Stimulated activated CD8-positive, alpha-beta memory T cell treated with anti-CD3 and anti-CD28 coated beads, Interleukin-12 subunit alpha, Interleukin-12 subunit beta, amount 100 ng/mL, for 24 hours (primary cell): ENCODE results near the gene HSPA1B.
"Not testable (repeated sequence)": the region's sequence is repeated elsewhere in the genome, so short reads cannot be mapped to it uniquely, and the experiment has no call there.

Experiments used
- DNase-seq: peaks from one replicate; pipeline ENCODE4 v3.0.0-alpha.2; 2020; ENCODE audit errors: extremely low read depth

The HSPA1B gene

DNA sequence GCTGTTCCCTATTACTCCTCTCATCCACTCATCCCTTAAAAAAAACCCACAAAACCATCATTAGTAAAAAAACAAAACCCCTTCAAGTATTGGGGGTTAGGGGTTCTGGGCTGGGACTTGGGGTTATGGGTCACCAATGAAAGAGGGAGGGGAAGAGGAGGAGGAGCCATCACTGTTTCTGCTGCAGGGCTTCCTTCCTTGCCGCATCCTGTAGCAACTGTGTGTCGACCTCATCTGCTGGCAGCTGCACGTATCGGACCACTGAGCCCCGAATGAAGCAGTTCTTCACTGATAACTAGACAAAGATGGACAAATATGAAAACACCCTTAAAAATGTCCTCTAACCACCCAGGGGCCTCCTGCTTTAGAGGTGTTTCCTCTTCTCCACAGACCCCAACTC, 29.9 kb upstream of the HSPA1B start:
- DNase-seq: no peak

- DNase-seq: no peak
Measured at GRCh38 chr6:31799781-31800180, 27.8 kb upstream of the HSPA1B start.

DNA sequence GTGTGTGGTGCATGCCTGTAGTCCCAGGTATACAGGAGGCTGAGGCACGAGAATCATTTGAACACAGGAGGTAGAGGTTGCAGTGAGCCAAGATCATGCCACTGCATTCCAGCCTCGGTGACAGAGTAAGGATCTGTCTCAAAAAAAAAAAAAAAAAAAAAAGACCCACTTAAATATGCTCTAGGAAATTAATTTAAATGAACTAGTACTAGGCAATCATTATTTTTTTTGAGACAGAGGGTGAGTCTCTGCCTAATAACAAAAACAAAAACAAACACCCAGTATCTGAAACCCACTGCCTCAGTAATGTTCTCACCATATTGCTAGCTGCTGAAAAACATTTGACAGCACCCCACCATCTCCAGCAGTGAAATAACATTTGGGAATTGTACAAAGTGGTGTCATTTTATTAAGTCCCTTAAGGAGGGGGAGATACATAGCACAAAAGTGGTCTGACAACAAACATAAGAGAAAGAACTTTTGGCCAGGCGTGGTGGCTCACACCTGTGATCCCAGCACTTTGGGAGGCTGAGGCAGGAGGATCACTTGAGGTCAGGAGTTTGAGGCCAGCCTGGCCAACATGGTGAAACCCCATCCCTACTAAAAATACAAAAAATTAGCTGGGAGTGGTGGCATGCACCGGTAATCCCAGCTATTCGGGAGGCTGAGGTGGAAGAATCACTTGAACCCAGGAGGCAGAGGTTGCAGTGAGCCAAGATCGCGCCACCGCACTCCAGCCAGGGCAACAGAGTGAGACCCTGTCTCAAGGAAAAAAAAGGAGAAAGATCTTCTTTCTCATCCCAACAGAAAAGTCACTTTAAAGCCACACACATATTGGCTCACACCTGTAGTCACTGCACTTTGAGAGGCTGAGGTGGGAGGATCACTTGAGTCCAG, 26.3 kb upstream of the HSPA1B start:
- DNase-seq: not testable (repeated sequence)

GRCh38 chr6:31805939-31806469, 21.5 kb upstream of the HSPA1B start:
- no peak for DNase-seq

- DNase-seq: peak; percentile 98
Measured at GRCh38 chr6:31806470-31807272, 20.9 kb upstream of the HSPA1B start, which contains the start of gene LSM2. Gene LSM2 (minus strand): TSS chr6:31806966. CDS start chr6:31806757, 209 bp downstream.

- not testable (repeated sequence) for DNase-seq
Measured at GRCh38 chr6:31808599-31808998, 18.9 kb upstream of the HSPA1B start.

DNA sequence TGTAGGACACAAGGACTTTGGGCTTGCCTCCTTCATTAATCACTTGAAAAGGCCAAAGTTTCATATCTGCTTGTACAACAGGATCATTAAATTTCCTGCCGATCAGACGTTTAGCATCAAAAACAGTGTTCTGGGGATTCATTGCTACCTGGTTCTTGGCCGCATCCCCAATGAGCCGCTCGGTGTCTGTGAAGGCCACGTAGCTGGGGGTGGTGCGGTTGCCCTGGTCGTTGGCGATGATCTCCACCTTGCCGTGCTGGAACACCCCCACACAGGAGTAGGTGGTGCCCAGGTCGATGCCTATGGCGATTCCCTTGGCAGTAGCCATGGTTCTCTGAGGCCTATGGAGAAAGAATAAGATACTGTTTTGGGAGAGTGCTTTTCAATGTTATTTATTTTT, 15.9 kb upstream of the HSPA1B start:
- DNase-seq: no peak

- DNase-seq: no peak
Measured at GRCh38 chr6:31813465-31813849, 14.1 kb upstream of the HSPA1B start.

DNA sequence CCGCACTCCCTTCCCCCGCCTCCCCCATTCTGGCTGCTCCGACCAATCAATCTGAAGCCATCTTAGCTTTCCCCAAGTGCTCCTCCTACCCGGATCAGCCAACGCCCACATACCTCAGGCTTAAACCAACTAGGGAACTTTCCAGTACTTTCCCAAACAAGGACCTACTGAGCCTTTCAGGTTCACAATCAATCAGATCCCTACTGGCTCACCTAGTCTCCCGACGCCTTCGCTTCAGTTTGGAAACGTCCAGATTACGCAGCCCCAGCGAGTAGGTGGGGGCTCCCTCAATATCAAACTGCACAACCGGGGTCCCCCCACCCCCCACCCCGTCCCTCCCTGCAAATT, 12.9 kb upstream of the HSPA1B start:
- no peak for DNase-seq

DNA sequence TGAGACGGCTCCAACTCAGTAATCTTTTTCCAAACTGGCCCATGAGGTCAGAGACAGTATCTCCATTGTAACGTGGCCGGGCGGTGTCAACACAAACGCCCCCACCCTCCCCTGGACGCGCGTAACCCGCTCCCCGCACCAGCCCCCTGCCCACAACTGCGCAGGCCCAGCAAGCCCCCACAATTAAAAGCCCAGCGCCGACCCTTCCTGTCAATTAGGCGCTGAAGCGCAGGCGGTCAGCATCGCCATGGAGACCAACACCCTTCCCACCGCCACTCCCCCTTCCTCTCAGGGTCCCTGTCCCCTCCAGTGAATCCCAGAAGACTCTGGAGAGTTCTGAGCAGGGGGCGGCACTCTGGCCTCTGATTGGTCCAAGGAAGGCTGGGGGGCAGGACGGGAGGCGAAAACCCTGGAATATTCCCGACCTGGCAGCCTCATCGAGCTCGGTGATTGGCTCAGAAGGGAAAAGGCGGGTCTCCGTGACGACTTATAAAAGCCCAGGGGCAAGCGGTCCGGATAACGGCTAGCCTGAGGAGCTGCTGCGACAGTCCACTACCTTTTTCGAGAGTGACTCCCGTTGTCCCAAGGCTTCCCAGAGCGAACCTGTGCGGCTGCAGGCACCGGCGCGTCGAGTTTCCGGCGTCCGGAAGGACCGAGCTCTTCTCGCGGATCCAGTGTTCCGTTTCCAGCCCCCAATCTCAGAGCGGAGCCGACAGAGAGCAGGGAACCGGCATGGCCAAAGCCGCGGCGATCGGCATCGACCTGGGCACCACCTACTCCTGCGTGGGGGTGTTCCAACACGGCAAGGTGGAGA, 12.3 kb upstream of the HSPA1B start, which contains the start of the genes HSPA1A and HSPA1L:
TSS of gene HSPA1A (plus strand) at position 519 of the 814 bp plus-strand sequence. CDS start at position 733, 214 bp downstream.
TSS of gene HSPA1L (minus strand) at position 259 of the 814 bp plus-strand sequence. CDS start 3,311 bp downstream, outside the sequence.
- no peak for DNase-seq

DNA sequence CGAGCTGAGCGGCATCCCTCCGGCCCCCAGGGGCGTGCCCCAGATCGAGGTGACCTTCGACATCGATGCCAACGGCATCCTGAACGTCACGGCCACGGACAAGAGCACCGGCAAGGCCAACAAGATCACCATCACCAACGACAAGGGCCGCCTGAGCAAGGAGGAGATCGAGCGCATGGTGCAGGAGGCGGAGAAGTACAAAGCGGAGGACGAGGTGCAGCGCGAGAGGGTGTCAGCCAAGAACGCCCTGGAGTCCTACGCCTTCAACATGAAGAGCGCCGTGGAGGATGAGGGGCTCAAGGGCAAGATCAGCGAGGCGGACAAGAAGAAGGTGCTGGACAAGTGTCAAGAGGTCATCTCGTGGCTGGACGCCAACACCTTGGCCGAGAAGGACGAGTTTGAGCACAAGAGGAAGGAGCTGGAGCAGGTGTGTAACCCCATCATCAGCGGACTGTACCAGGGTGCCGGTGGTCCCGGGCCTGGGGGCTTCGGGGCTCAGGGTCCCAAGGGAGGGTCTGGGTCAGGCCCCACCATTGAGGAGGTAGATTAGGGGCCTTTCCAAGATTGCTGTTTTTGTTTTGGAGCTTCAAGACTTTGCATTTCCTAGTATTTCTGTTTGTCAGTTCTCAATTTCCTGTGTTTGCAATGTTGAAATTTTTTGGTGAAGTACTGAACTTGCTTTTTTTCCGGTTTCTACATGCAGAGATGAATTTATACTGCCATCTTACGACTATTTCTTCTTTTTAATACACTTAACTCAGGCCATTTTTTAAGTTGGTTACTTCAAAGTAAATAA, 10.2 kb upstream of the HSPA1B start:
- not testable (repeated sequence) for DNase-seq

DNA sequence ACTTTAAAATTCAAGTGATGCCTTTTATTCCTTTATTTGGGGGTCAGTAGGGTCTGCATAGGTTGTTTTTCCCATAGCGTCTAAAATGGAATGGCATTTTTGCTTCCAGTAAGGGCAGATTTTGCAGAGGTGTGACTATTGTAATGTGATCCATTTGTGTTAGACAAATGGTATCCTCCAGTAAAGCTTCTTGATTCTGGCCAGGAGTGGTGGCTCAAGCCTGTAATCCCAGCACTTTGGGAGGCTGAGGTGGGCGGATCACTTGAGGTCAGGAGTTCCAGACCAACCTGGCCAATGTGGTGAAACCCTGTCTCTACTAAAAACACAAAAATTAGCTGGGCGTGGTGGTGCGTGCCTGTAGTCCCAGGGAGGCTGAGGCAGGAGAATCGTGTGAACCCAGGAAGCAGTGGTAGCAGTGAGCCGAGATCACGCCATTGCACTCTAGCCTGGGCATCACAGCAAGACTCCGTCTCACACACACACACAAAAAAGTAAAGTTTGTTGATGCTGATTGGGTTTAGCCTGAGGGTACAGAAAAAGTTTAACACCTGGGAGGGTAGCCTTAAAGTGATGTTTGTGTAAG, 9.5 kb upstream of the HSPA1B start:
- DNase-seq: not testable (repeated sequence)

GRCh38 chr6:31819871-31820299, 7.7 kb upstream of the HSPA1B start:
- no peak for DNase-seq

DNA sequence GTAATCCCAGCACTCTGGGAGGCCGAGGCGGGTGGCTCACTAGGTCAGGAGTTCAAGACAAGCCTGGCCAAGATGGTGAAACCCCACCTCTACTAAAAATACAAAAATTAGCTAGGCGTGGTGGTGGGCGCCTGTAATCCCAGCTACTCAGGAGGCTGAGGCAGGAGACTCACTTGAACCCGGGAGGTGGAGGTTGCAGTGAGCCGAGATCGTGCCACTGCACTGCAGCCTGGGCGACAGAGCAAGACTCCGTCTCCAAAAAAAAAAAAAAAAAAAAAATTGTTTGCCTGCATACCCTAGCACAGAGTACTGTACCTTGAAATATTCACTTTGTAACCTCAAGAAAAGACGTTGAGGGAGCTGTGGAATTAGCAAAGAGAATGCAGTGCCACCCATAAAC, 7.1 kb upstream of the HSPA1B start:
- DNase-seq: not testable (repeated sequence)

GRCh38 chr6:31821301-31822035, 6.1 kb upstream of the HSPA1B start:
- no peak for DNase-seq

GRCh38 chr6:31822036-31822821, 5.3 kb upstream of the HSPA1B start:
- DNase-seq: no peak

DNA sequence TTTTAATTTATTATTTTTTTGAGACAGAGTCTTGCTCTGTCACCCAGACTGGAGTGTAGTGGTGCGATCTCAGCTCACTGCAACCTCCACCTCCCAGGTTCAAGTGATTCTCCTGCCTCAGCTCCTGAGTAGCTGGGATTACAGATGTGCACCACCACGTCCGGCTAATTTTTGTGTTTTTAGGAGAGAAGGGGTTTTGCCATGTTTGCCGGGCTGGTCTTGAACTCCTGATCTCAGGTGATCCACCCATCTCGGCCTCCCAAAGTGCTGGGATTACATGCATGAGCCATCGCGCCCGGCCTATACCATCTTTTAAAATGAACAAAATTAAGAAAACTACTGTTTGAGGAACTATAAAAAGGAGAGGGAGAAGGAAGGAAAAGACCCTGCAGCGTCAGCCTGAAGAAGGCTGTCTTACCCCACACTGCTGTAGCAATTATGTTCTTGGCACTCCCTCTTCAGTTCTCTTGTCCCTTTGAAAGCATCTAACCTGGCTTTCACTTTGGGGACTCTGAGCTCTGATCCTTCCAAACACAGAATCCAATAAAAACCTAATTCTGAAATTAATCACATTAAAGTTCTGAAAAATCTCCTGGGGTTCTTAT, 3.8 kb upstream of the HSPA1B start:
- not testable (repeated sequence) for DNase-seq

- no peak for DNase-seq
Measured at GRCh38 chr6:31825553-31825952, 2.0 kb upstream of the HSPA1B start.
